Smooth muscle cell of the brain vasculature (primary cell): ENCODE data around the gene COX20.
A peak's percentile ranks its signal among the peaks of the same experiment; 100 is the strongest.
"Not testable (repeated sequence)": the region's sequence is repeated elsewhere in the genome, so short reads cannot be mapped to it uniquely, and the experiment has no call there.

Source experiments
- DNase-seq: peaks from one replicate; pipeline ENCODE4 v3.0.0-alpha.2; 2012; ENCODE audit warnings: low read depth, low spot score

The COX20 gene, protein sequence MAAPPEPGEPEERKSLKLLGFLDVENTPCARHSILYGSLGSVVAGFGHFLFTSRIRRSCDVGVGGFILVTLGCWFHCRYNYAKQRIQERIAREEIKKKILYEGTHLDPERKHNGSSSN

DNA sequence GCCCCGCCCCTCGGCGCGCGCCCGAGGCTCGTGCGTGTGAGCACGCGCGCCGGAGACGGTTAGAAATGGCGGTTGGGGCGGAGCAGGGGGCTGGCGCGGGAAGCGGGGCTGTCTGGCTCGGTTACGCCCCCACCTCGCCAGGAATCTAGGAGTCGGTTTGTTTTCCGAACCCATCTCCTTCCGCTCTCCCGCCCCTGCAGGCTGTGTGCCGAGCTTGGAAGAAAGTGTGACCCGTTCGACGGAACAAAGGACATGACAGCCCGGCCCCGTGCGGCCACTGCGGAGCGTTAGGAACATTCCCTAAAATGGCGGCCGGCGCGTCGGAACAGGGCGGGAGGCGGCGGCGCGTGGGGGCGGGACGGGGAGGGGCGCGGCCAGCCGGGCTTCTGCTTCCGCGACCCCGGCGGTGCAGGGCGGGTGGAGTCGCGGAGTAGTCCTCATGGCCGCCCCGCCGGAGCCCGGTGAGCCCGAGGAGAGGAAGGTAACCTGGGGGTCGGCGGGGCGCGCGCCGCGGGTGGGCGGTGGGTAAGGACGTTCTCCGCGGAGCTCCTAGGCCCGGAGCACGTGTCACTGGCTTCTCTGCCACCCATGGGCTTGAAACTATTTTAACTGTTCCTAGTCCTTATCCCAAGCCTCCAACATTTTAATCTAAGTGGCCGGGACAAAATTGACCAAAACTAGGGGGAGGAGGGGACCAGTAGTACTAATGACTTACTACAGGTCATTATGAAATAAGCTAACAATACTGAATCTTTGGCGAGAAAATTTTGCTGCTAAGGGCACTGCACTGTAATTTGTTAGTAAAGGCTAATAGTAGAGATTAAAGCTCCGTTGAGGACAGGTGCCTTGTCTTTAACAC lies at the start of gene COX20:
Gene COX20 (plus strand): TSS at position 383 of the 859 bp plus-strand sequence. CDS start 57 bp downstream, at position 440.
- peak; percentile 77 for DNase-seq

DNA sequence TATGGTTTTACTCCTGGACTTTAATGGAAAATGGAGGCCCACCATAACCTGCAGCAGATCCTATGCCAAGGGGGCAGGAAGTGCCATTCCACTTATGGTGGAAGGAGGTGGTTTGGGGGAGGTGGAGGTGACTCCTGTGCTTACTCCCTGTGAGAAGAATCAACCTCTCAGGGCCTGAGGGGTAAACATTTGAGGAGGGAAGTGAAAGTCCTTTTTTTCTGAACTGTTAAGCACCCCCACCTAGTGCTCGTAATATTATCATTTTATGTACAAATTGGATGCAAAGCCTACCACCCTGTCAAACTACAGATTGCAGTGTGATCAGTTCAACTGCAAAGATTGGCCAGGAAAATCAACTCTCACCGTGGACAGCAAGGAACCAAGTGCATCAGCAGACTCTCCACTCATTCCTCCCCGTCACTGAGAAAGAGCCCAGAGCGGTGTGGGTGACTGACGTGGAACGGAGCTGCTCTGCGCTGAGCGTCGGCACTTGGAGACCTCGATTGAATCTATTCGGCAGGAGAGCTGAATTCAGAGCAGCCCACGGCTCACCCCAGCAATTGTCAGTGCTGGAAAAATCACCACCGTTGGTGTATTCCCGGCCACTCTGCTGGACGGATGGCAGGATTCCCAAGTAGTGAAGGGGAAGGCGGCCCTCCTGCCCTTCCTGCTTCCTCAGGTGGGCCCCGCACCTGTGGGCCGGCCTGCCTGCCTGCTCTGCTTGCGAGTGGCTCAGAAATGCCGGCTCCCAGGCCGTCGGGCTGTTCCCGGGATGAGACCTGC lies 46.8 kb upstream of the COX20 start:
- DNase-seq: no peak

GRCh38 chr1:244789276-244789580 lies 46.2 kb upstream of the COX20 start:
- no peak for DNase-seq

GRCh38 chr1:244789731-244790130 lies 45.7 kb upstream of the COX20 start:
- no peak for DNase-seq

- no peak for DNase-seq
Measured at GRCh38 chr1:244791061-244791460, 44.4 kb upstream of the COX20 start.

GRCh38 chr1:244792188-244792850 lies 43.1 kb upstream of the COX20 start:
- DNase-seq: no peak

GRCh38 chr1:244794071-244794470 lies 41.4 kb upstream of the COX20 start:
- DNase-seq: no peak

- DNase-seq: not testable (repeated sequence)
Measured at GRCh38 chr1:244794516-244794915, 40.9 kb upstream of the COX20 start.

- DNase-seq: peak; percentile 33
Measured at GRCh38 chr1:244796719-244797406, 38.6 kb upstream of the COX20 start.

- DNase-seq: no peak
Measured at GRCh38 chr1:244800821-244801220, 34.6 kb upstream of the COX20 start.

DNA sequence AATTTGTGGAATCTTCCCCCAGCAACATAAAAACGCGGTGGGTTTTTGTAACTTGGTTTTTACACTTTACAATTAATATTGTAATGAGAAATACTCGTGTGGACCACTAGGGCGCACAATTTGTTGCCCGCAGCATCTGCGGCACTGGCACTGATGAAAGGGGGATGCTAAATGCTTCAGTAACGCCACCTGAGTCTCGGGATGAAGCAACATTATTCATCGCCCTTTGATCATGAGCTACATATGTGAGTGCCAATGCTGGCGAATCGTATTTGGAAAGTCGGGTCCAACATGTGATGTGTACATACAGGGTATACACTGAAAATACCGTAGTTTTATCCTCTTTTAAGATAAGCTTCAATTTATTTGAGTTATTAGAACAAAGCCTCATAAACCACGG lies 34.2 kb upstream of the COX20 start:
- no peak for DNase-seq

DNA sequence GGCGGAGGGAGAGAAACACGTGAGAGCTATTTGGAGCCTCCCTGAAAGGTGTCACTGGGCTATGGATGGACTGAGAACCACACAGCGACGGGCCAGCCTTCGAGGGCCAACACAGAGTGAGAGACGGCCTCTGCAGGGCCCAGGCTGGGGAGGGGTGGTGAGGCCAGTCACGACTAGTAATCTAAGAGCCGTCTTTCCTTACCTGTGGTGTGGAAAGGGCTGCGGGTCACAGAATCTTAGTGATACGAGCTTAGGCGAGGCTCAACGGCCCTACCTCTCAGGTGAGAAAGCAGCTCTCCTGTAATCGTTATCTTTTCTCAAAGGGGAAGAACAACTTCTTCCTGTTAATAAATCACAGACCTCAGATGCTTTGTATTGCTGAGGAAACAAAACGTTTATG lies 33.4 kb upstream of the COX20 start:
- no peak for DNase-seq

DNA sequence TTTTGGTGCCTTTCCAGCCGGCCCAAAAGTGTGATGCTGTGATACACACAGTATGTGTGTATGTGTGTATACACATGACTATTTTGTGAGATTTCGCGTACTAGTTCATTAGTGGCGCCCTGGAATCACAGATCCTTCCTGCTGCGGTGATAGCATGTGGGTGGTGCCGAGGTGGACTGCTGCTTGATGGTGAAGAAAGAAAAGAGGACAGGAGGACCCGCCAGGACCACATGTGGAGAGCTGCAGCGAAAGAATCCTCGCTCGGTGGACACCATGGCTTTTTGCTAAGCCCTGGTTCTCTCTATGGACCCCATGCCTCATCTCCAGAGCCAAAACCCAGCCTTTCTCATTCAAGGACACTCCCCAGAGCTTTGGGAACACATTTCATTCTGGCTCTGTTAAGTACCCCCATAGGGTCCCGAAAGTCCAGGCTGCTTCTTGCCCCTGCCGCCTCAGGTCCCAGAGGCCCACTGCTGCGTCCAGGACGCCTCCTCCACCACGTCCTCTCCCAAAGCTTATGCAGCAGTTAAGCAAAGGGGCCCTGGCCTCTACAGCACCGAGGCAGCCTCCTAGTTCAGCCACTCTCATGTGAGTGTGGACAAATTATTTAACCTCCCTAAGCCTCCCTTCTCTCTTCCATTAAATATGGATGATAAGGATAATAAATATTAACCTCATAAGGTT lies 32.8 kb upstream of the COX20 start:
- DNase-seq: no peak

- no peak for DNase-seq
Measured at GRCh38 chr1:244804841-244805240, 30.6 kb upstream of the COX20 start.

DNA sequence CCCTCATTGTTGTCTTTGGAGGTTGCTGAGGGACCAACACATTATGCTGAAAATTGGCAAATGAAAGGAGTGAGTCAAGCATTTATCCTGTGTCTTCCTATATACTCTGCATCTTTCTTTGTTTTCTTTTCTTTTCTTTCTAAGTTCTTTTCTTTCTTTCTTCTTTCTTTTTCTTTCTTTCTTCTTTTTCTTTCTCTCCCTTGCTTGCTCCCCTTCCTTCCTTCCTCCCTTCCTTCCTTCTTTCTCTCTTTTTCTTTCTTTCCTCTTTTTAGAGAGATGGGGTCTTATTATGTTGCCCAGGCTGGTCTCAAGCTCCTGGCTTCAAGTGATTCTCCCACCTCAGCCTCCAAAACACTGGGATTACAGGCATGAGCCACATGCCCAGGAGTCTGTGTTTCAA lies 28.3 kb upstream of the COX20 start:
- no peak for DNase-seq

DNA sequence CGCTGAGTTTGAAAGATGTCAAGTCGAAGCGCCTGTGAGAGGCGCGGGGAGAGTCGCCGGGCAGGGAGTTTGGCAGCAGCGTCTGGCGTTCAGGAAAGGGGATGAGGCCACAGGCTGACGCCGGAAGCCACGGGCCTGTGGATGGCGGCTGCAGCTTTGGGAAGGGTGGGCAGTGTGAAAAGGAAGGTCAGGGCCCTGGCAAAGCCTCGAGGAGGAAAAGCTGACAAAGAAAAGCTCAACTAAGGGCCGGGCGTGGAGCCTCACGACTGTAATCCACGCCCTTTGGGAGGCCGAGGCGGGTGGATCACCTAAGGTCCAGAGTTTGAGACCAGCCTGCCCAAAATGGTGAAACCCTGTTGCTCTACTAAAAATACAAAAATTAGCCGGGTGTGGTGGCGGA lies 25.2 kb upstream of the COX20 start:
- no peak for DNase-seq

DNA sequence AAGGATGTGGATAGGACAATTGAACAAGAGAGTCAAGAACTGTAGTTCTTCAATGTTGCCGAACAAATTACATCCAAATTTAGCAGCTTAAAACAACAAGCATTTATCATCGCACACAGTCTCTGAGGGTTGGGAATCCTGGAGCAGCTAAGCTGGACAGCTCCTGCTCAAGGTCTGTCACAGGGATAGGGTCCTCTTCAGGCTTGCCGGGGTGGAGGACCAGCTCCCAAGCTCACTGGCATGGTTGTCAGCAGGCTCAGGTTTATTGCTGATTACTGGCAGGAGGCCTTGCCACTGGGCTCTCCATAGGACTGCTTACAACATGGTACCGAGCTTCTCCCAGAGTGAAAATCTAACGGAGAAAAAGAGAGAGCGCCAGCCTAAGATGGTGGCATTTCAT lies 22.1 kb upstream of the COX20 start:
- no peak for DNase-seq

- DNase-seq: no peak
Measured at GRCh38 chr1:244815600-244816099, 19.8 kb upstream of the COX20 start.

DNA sequence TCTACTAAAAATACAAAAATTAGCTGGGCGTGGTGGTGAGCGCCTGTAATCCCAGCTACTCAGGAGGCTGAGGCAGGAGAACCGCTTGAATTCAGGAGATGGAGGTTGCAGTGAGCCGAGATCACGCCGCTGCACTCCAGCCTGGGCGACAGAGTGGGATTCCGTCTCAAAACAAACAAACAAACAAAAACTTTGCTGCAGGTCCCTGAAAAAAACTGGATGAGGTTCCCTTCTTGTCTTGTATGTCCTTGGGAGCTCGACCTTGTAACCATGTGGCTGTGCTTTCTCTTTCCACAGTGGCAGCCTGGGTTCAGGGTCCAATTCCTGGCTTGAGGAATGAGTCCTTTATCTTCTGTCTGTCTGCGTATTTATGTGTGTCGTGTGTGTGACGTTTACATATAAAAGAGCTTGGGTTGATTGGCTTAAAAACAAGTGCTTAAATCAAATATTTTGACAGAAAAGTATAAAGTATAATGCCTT lies 18.0 kb upstream of the COX20 start:
- no peak for DNase-seq

- DNase-seq: no peak
Measured at GRCh38 chr1:244820131-244820530, 15.3 kb upstream of the COX20 start.

DNA sequence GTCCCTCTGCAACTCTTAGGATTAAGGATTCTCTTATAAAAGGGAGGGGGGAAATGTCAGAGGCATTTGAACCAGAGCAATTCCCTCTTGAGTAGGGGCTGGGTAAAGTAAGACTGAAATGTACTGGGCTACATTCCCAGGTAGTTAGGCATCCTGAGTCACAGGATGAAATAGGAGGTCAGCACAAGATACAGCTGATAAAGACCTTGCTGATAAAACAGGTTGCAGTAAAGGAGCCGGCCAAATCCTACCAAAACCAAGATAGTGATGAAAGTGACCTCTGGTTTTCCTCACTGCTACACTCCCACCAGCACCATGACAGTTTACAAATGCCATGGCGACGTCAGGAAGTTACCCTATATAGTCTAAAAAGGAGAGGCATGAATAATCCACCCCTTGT lies 14.3 kb upstream of the COX20 start:
- DNase-seq: no peak
